Measurements from ENCODE around the gene LRRC63. TPM values are rescaled to one million over a fixed set of nuclear protein-coding genes. Genes with fewer than 3 reads are reported as not detected.

The LRRC63 gene
- total and polyA plus RNA-seq, 8 donors, result 0.10 to 0.65 (median 0.35) TPM

DNA sequence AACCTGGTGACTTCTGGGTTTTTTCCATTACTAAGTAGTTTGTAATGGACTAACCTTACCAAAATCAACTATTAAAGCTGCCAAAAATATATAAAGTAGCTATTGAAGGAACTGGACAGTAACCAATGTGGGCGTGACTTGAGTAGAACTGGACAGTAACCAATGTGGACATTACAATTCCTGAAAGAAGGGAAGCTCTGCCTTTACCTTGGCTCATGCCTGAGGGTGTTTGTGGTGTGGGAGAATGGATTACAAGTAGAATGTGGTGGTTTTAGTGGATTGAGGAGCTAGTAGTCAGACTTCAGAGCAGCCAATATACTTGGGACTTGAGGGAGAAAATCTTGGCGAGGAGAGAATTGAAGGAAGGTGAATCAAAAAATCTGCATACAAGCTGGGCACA lies 17.5 kb downstream of the LRRC63 start:
- DNase-seq, result no peak
- ATAC-seq, result no peak

DNA sequence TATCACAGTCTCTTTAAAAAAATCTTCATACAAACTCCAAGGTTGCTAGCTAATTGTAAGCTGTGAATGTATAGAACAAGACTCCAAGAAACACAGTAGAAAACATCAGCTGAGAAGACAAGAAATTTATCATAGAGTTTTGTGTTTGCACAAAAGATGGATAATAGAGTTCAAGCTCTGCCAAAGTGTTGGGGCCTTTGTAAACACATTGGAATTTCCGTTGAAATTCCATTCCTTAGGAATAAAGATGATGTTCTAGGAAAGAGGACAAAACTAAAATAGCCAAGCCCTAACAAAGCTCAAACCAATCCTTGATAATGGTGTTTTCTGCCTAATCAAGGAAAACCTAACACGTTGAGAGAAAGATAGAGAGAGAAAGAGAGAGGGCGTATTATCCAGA lies 20.6 kb downstream of the LRRC63 start:
- Histone ChIP-seq H3K9me3 (peaks cover 0 to 21% of the 10 kb centered on the region in 2 donors), H3K4me1 (no peaks in the 10 kb centered on the region), H3K27ac (no peak overlapping the region), H3K27me3 (no peaks in the 10 kb centered on the region), H3K36me3 (no peaks in the 10 kb centered on the region), H3K4me3 (no peak overlapping the region)
- no peak for DNase-seq
- TF ChIP-seq, protein P1, sequence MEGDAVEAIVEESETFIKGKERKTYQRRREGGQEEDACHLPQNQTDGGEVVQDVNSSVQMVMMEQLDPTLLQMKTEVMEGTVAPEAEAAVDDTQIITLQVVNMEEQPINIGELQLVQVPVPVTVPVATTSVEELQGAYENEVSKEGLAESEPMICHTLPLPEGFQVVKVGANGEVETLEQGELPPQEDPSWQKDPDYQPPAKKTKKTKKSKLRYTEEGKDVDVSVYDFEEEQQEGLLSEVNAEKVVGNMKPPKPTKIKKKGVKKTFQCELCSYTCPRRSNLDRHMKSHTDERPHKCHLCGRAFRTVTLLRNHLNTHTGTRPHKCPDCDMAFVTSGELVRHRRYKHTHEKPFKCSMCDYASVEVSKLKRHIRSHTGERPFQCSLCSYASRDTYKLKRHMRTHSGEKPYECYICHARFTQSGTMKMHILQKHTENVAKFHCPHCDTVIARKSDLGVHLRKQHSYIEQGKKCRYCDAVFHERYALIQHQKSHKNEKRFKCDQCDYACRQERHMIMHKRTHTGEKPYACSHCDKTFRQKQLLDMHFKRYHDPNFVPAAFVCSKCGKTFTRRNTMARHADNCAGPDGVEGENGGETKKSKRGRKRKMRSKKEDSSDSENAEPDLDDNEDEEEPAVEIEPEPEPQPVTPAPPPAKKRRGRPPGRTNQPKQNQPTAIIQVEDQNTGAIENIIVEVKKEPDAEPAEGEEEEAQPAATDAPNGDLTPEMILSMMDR (IDR thresholded peaks at IDR 0.05), result no peak
- intact Hi-C loops (cut with DNase I), result no loop called here
- no peak for ATAC-seq

More for the DNA sequence above, 17.5 kb downstream of the LRRC63 start:
- intact Hi-C loops (cut with DNase I), result no loop called here
- TF ChIP-seq, protein P1 (IDR thresholded peaks at IDR 0.05), result no peak
- no peaks in the 10 kb centered on the region for H3K36me3 ChIP-seq
- H3K4me3 ChIP-seq, result no peak overlapping the region
- no peaks in the 10 kb centered on the region for H3K4me1 ChIP-seq
- H3K9me3 ChIP-seq, result peaks cover 0 to 7% of the 10 kb centered on the region in 2 donors
- no peak overlapping the region for H3K27ac ChIP-seq
- H3K27me3 ChIP-seq, result no peaks in the 10 kb centered on the region

DNA sequence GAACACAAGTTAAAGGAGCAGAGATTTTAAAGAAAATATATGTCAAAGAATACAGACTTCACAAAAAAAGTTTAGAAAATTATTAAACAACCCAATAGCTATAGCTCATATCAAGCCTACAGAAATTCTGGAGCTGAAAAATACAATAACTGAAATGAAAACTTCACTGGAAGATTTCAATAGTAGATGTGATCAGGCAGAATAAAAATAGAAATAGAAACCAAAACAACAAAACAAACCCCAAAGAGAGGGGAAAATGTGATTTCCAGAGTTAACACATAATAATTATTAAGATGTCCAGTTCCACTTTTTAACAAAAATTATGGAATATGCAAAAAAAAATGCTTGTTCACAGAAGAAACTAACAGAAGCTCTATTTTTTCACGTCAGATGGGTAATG lies 23.6 kb downstream of the LRRC63 start:
- Histone ChIP-seq H3K27ac (no peak overlapping the region), H3K4me1 (no peaks in the 10 kb centered on the region), H3K9me3 (peaks cover 0 to 21% of the 10 kb centered on the region in 2 donors), H3K27me3 (no peaks in the 10 kb centered on the region), H3K36me3 (no peaks in the 10 kb centered on the region), H3K4me3 (no peak overlapping the region)
- TF ChIP-seq, protein P1 (IDR thresholded peaks at IDR 0.05), result no peak
- ATAC-seq (no peak), DNase-seq (no peak)
- intact Hi-C loops (cut with DNase I), result no loop called here

DNA sequence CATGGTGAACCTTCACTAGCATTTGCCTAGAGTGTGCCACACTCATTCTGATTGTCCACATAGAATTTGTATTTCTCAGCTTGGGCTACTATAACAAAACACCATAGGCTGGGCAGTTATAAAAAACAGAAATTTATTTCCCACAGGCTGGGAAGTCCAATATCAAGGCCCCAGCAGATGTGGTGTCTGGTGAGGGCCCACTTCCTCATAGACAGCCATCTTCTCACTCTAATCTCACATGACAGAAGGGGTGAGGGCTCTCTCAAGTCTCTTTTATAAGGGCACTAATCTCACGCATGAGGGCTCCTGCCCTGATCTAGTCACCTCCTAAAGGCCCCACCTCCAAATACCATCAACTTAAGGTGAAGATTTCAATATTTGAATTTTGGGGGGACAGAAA lies 53.6 kb downstream of the LRRC63 start:
- no peak for DNase-seq
- no peak overlapping the region for H3K27ac ChIP-seq
- TF ChIP-seq, protein P1 (IDR thresholded peaks at IDR 0.05), result no peak
- no peak overlapping the region for H3K4me3 ChIP-seq
- no peaks in the 10 kb centered on the region for H3K9me3 ChIP-seq
- intact Hi-C loops (cut with DNase I), result no loop called here
- ATAC-seq, result no peak
- H3K27me3 ChIP-seq, result no peaks in the 10 kb centered on the region
- H3K36me3 ChIP-seq, result no peaks in the 10 kb centered on the region
- no peaks in the 10 kb centered on the region for H3K4me1 ChIP-seq

DNA sequence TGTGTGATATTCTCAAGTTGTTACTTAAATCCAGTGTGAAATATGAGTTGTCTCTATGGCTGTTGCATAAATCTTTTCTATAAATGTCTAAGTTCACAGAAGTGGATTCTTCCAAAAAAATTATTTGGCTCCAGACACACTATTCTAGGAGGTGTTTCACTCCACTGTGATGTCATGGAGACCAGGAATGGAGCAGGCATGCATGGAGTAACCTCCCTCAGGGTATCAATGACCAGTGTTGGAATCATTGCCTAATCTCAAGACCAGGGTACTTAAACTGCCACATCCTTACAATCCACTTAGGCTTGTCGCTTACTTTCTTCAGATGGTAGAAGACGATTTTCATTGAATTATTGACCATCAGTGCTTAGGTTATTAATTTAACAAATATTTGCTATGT lies 55.4 kb downstream of the LRRC63 start:
- Histone ChIP-seq H3K4me1 (no peaks in the 10 kb centered on the region), H3K36me3 (no peaks in the 10 kb centered on the region), H3K4me3 (no peak overlapping the region), H3K9me3 (no peaks in the 10 kb centered on the region), H3K27ac (no peak overlapping the region), H3K27me3 (no peaks in the 10 kb centered on the region)
- TF ChIP-seq, protein P1 (IDR thresholded peaks at IDR 0.05), result no peak
- intact Hi-C loops (cut with DNase I), result no loop called here
- no peak for DNase-seq
- ATAC-seq, result no peak
